Activated naive CD4-positive, alpha-beta T cell treated with anti-CD3 and anti-CD28 coated beads, Interleukin-2, amount 10 ng/mL, durations not matched to agents 7 days and 5 days (primary cell): ENCODE measurements around the gene OTUB1.

ENCODE experiments used
- CTCF ChIA-PET: fragments of 350-600 bp; sonication (Branson Sonifier 250); formaldehyde crosslinking; loops from one replicate; lab custom pipeline; 2021; ENCODE audit warnings: antibody characterized with exemption; lab: Charles Lee
- DNase-seq: peaks from one replicate; pipeline ENCODE4 v3.0.0-alpha.2; 2020
- H3K27ac Mint-ChIP-seq: one replicate; pipeline ENCODE4 v1.8.0; 2021; ENCODE audit warnings: mild to moderate bottlenecking, moderate library complexity, mixed read lengths
- H3K27me3 Mint-ChIP-seq: one replicate; pipeline ENCODE4 v1.8.0; 2021; ENCODE audit warnings: mild to moderate bottlenecking, mixed read lengths
- H3K36me3 Mint-ChIP-seq: one replicate; pipeline ENCODE4 v1.8.0; 2021; ENCODE audit warnings: mixed read lengths
- H3K4me1 Mint-ChIP-seq: one replicate; pipeline ENCODE4 v1.8.0; 2021; ENCODE audit warnings: mixed read lengths
- H3K4me3 Mint-ChIP-seq: one replicate; pipeline ENCODE4 v1.8.0; 2021; ENCODE audit warnings: mild to moderate bottlenecking, moderate library complexity, mixed read lengths
- H3K9me3 Mint-ChIP-seq: one replicate; pipeline ENCODE4 v1.8.0; 2021; ENCODE audit warnings: mixed read lengths

OTUB1 gene

GRCh38 chr11:64004590-64004984 is 18.3 kb downstream of the OTUB1 start:
- peaks cover 84% of the 10 kb centered on the region for H3K27me3 Mint-ChIP-seq
- no peak overlapping the region for H3K4me3 Mint-ChIP-seq
- DNase-seq: no peak
- H3K36me3 Mint-ChIP-seq: no peaks in the 10 kb centered on the region
- H3K4me1 Mint-ChIP-seq: peaks cover 16% of the 10 kb centered on the region
- no peak overlapping the region for H3K27ac Mint-ChIP-seq
- H3K9me3 Mint-ChIP-seq: no peaks in the 10 kb centered on the region
- CTCF ChIA-PET: no interaction called here

GRCh38 chr11:64005691-64006090 is 19.5 kb downstream of the OTUB1 start:
- no peak overlapping the region for H3K27ac Mint-ChIP-seq
- DNase-seq: no peak
- peaks cover 90% of the 10 kb centered on the region for H3K27me3 Mint-ChIP-seq
- CTCF ChIA-PET: no interaction called here
- H3K4me3 Mint-ChIP-seq: no peak overlapping the region
- no peaks in the 10 kb centered on the region for H3K36me3 Mint-ChIP-seq
- peaks cover 7% of the 10 kb centered on the region for H3K9me3 Mint-ChIP-seq
- peaks cover 13% of the 10 kb centered on the region for H3K4me1 Mint-ChIP-seq

GRCh38 chr11:64006398-64006797 is 20.2 kb downstream of the OTUB1 start:
- Mint-ChIP-seq H3K27ac (no peak overlapping the region), H3K27me3 (peaks cover 84% of the 10 kb centered on the region), H3K9me3 (peaks cover 14% of the 10 kb centered on the region), H3K36me3 (no peaks in the 10 kb centered on the region), H3K4me3 (no peak overlapping the region), H3K4me1 (peaks cover 13% of the 10 kb centered on the region)
- no peak for DNase-seq
- CTCF ChIA-PET: no interaction called here

- no peaks in the 10 kb centered on the region for H3K36me3 Mint-ChIP-seq
- no peak for DNase-seq
- CTCF ChIA-PET: interaction anchor here (1.1 kb wide), 1 partner anchor 144 kb away, joined by 3 read pairs; no protein-coding TSS in a partner anchor
- peak overlapping the region; percentile 76 for H3K27ac Mint-ChIP-seq
- H3K4me3 Mint-ChIP-seq: no peak overlapping the region
- peaks cover 77% of the 10 kb centered on the region for H3K27me3 Mint-ChIP-seq
- H3K9me3 Mint-ChIP-seq: peaks cover 18% of the 10 kb centered on the region
- peaks cover 13% of the 10 kb centered on the region for H3K4me1 Mint-ChIP-seq
Measured at GRCh38 chr11:64007160-64007628, 21.0 kb downstream of the OTUB1 start.

- Mint-ChIP-seq H3K27ac (no peak overlapping the region), H3K4me3 (no peak overlapping the region), H3K9me3 (peaks cover 18% of the 10 kb centered on the region), H3K36me3 (no peaks in the 10 kb centered on the region), H3K27me3 (peaks cover 71% of the 10 kb centered on the region), H3K4me1 (peaks cover 13% of the 10 kb centered on the region)
- DNase-seq: no peak
- CTCF ChIA-PET: interaction anchor here (1.1 kb wide), 1 partner anchor 144 kb away, joined by 3 read pairs; no protein-coding TSS in a partner anchor
Measured at GRCh38 chr11:64007629-64008282, 21.5 kb downstream of the OTUB1 start.

- peaks cover 13% of the 10 kb centered on the region for H3K4me1 Mint-ChIP-seq
- CTCF ChIA-PET: no interaction called here
- no peak overlapping the region for H3K27ac Mint-ChIP-seq
- DNase-seq: no peak
- peaks cover 66% of the 10 kb centered on the region for H3K27me3 Mint-ChIP-seq
- no peak overlapping the region for H3K4me3 Mint-ChIP-seq
- H3K36me3 Mint-ChIP-seq: no peaks in the 10 kb centered on the region
- H3K9me3 Mint-ChIP-seq: peaks cover 18% of the 10 kb centered on the region
Measured at GRCh38 chr11:64008283-64008913, 22.2 kb downstream of the OTUB1 start.

GRCh38 chr11:64008914-64009633 is 22.8 kb downstream of the OTUB1 start:
- H3K27me3 Mint-ChIP-seq: peaks cover 62% of the 10 kb centered on the region
- CTCF ChIA-PET: no interaction called here

GRCh38 chr11:64009710-64010109 is 23.5 kb downstream of the OTUB1 start:
- Mint-ChIP-seq H3K27me3 (peaks cover 59% of the 10 kb centered on the region), H3K4me3 (no peak overlapping the region), H3K27ac (no peak overlapping the region), H3K9me3 (peaks cover 18% of the 10 kb centered on the region), H3K4me1 (peaks cover 13% of the 10 kb centered on the region), H3K36me3 (no peaks in the 10 kb centered on the region)
- no peak for DNase-seq
- CTCF ChIA-PET: no interaction called here

More at GRCh38 chr11:64008914-64009633, 22.8 kb downstream of the OTUB1 start:
- H3K9me3 Mint-ChIP-seq: peaks cover 18% of the 10 kb centered on the region
- peaks cover 13% of the 10 kb centered on the region for H3K4me1 Mint-ChIP-seq
- H3K27ac Mint-ChIP-seq: no peak overlapping the region
- H3K4me3 Mint-ChIP-seq: no peak overlapping the region
- H3K36me3 Mint-ChIP-seq: no peaks in the 10 kb centered on the region
- DNase-seq: no peak

GRCh38 chr11:64010783-64011182 is 24.5 kb downstream of the OTUB1 start:
- Mint-ChIP-seq H3K36me3 (no peaks in the 10 kb centered on the region), H3K27ac (no peak overlapping the region), H3K27me3 (peaks cover 50% of the 10 kb centered on the region), H3K4me1 (peaks cover 13% of the 10 kb centered on the region), H3K4me3 (no peak overlapping the region), H3K9me3 (peaks cover 18% of the 10 kb centered on the region)
- DNase-seq: no peak
- CTCF ChIA-PET: no interaction called here

- Mint-ChIP-seq H3K27ac (no peak overlapping the region), H3K9me3 (peaks cover 18% of the 10 kb centered on the region), H3K4me3 (no peak overlapping the region), H3K27me3 (peaks cover 44% of the 10 kb centered on the region), H3K4me1 (peaks cover 13% of the 10 kb centered on the region), H3K36me3 (no peaks in the 10 kb centered on the region)
- no peak for DNase-seq
- CTCF ChIA-PET: no interaction called here
Measured at GRCh38 chr11:64011371-64011770, 25.1 kb downstream of the OTUB1 start.

GRCh38 chr11:64013141-64013896 is 27.1 kb downstream of the OTUB1 start:
- no peaks in the 10 kb centered on the region for H3K4me1 Mint-ChIP-seq
- DNase-seq: no peak
- CTCF ChIA-PET: no interaction called here
- no peaks in the 10 kb centered on the region for H3K36me3 Mint-ChIP-seq
- peaks cover 24% of the 10 kb centered on the region for H3K27me3 Mint-ChIP-seq
- no peak overlapping the region for H3K4me3 Mint-ChIP-seq
- H3K9me3 Mint-ChIP-seq: peaks cover 18% of the 10 kb centered on the region
- H3K27ac Mint-ChIP-seq: no peak overlapping the region

- H3K36me3 Mint-ChIP-seq: no peaks in the 10 kb centered on the region
- no peak for DNase-seq
- H3K27me3 Mint-ChIP-seq: peaks cover 14% of the 10 kb centered on the region
- peaks cover 18% of the 10 kb centered on the region for H3K9me3 Mint-ChIP-seq
- CTCF ChIA-PET: no interaction called here
- no peak overlapping the region for H3K27ac Mint-ChIP-seq
- H3K4me3 Mint-ChIP-seq: no peak overlapping the region
- no peaks in the 10 kb centered on the region for H3K4me1 Mint-ChIP-seq
Measured at GRCh38 chr11:64014356-64014755, 28.1 kb downstream of the OTUB1 start.

GRCh38 chr11:64015510-64015909 is 29.3 kb downstream of the OTUB1 start:
- CTCF ChIA-PET: no interaction called here
- H3K27me3 Mint-ChIP-seq: peaks cover 3% of the 10 kb centered on the region
- peaks cover 12% of the 10 kb centered on the region for H3K9me3 Mint-ChIP-seq
- H3K36me3 Mint-ChIP-seq: no peaks in the 10 kb centered on the region
- no peak for DNase-seq
- no peak overlapping the region for H3K27ac Mint-ChIP-seq
- no peak overlapping the region for H3K4me3 Mint-ChIP-seq
- H3K4me1 Mint-ChIP-seq: no peaks in the 10 kb centered on the region
